T-helper 2 cell treated with Interferon-gamma antibody and Interleukin-4, amounts not matched to agents 100 ng/mL and 5 ng/mL, for 36 hours (primary cell): ENCODE results near the gene CHL1. TPM values are rescaled to one million over a fixed set of nuclear protein-coding genes. Genes with fewer than 3 reads are reported as not detected.

Experiments
- intact Hi-C: fragments of 100-400 bp; cut with micrococcal nuclease; formaldehyde crosslinking; loops from one replicate; pipeline ENCODE4 v1.15.1; 2023
- total RNA-seq: library from RNA; stranded (reverse); gene quantifications from 2 replicates; pipeline ENCODE4 v1.2.3, GENCODE V29; 2022

The CHL1 gene
- total RNA-seq, 1 donor from 2014 or later = not detected

GRCh38 chr3:399647-400046, 203.1 kb downstream of the CHL1 start:
- intact Hi-C loops = no loop called here

- intact Hi-C loops = no loop called here
These were observed 207.3 kb downstream of the CHL1 start for GRCh38 chr3:403826-404225.

GRCh38 chr3:409011-409410, 212.4 kb downstream of the CHL1 start:
- intact Hi-C loops = no loop called here

GRCh38 chr3:411226-411625, 214.7 kb downstream of the CHL1 start:
- intact Hi-C loops = no loop called here

GRCh38 chr3:414063-414462, 217.5 kb downstream of the CHL1 start:
- intact Hi-C loops = no loop called here

- intact Hi-C loops = no loop called here
These were observed 221.8 kb downstream of the CHL1 start for GRCh38 chr3:418239-418929.

GRCh38 chr3:420584-420983, 224.0 kb downstream of the CHL1 start:
- intact Hi-C loops = no loop called here

GRCh38 chr3:425079-425478, 228.5 kb downstream of the CHL1 start:
- intact Hi-C loops = no loop called here

- intact Hi-C loops = no loop called here
These were observed 229.5 kb downstream of the CHL1 start for GRCh38 chr3:426072-426471.

GRCh38 chr3:427128-427527, 230.6 kb downstream of the CHL1 start:
- intact Hi-C loops = no loop called here

GRCh38 chr3:430186-430585, 233.6 kb downstream of the CHL1 start:
- intact Hi-C loops = no loop called here

GRCh38 chr3:435161-435560, 238.6 kb downstream of the CHL1 start:
- intact Hi-C loops = no loop called here

- intact Hi-C loops = no loop called here
These were observed 239.5 kb downstream of the CHL1 start for GRCh38 chr3:436053-436452.

GRCh38 chr3:440826-441225, 244.3 kb downstream of the CHL1 start:
- intact Hi-C loops = no loop called here

- intact Hi-C loops = no loop called here
These were observed 249.4 kb downstream of the CHL1 start for GRCh38 chr3:445960-446359.

GRCh38 chr3:447671-448070, 251.1 kb downstream of the CHL1 start:
- intact Hi-C loops = no loop called here

GRCh38 chr3:449711-450110, 253.1 kb downstream of the CHL1 start:
- intact Hi-C loops = no loop called here

- intact Hi-C loops = no loop called here
These were observed 255.7 kb downstream of the CHL1 start for GRCh38 chr3:452221-452620.

GRCh38 chr3:453106-453505, 256.5 kb downstream of the CHL1 start:
- intact Hi-C loops = no loop called here

GRCh38 chr3:454986-455385, 258.4 kb downstream of the CHL1 start:
- intact Hi-C loops = no loop called here

GRCh38 chr3:458124-458523, 261.6 kb downstream of the CHL1 start:
- intact Hi-C loops = no loop called here

- intact Hi-C loops = no loop called here
These were observed 262.2 kb downstream of the CHL1 start for GRCh38 chr3:458653-459310.
